GM12864 (cell line): ENCODE results near the gene SMLR1.

Experiments used
- DNase-seq: peaks from one replicate; pipeline ENCODE4 v3.0.0-alpha.2; 2011; ENCODE audit warnings: low read depth
- H3K4me3 ChIP-seq: 2 replicates; pipeline ENCODE4 v1.5.1; 2011; ENCODE audit warnings: mild to moderate bottlenecking, low read depth, low read length, control low read depth
- TF ChIP-seq, protein P1 (sequence below): IDR thresholded peaks from 2 replicates; pipeline ENCODE4 v1.5.1; 2011; ENCODE audit warnings: low read depth, mild to moderate bottlenecking, moderate library complexity, low read length, control low read depth, inconsistent platforms; ENCODE audit errors: missing control alignments

SMLR1 gene

DNA sequence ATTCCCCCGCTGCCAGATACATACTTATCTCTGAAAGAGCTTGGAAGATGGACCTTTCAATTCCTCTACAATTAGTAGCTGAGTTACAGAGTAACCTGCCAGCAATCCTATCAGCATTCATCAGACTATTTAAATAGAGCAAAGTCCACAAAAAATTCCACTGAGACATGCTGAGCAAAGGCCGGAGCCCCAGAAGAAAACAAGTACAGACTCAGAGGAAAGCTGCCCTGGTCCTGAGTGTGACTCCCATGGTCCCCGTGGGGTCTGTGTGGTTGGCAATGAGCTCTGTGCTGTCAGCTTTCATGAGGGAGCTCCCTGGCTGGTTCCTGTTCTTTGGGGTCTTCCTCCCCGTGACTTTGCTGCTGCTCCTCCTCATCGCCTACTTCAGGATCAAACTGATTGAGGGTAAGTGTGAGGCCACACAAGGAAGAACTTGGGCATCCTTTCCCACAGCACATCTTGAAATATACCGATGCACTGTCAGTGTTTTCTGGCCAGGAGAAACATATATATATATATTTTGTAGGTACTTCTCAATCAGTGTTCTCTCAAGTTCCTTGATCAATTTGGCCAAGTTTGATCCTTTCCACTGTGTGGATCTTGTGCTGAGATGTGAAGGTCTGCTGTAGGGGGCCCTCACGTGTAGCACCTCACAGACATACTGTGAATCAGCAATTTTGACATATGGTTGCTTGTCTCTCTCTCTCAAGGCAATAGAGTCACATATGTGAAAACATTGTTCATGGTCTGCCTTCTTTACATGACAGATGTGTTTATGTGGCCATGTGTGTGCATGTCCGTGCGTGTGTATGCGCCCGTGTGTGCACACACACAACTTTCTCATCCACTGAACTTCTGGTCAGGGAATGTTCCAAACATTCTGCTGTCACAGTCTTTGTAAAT is at the start of gene SMLR1:
Gene SMLR1, plus strand, starts transcription at position 160 of the 903 bp plus-strand sequence. Its CDS starts 8 bp downstream, at position 168.
- DNase-seq: no peak
- TF ChIP-seq, protein P1, sequence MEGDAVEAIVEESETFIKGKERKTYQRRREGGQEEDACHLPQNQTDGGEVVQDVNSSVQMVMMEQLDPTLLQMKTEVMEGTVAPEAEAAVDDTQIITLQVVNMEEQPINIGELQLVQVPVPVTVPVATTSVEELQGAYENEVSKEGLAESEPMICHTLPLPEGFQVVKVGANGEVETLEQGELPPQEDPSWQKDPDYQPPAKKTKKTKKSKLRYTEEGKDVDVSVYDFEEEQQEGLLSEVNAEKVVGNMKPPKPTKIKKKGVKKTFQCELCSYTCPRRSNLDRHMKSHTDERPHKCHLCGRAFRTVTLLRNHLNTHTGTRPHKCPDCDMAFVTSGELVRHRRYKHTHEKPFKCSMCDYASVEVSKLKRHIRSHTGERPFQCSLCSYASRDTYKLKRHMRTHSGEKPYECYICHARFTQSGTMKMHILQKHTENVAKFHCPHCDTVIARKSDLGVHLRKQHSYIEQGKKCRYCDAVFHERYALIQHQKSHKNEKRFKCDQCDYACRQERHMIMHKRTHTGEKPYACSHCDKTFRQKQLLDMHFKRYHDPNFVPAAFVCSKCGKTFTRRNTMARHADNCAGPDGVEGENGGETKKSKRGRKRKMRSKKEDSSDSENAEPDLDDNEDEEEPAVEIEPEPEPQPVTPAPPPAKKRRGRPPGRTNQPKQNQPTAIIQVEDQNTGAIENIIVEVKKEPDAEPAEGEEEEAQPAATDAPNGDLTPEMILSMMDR: no peak
- no peak within 1 kb of the TSS for H3K4me3 ChIP-seq

DNA sequence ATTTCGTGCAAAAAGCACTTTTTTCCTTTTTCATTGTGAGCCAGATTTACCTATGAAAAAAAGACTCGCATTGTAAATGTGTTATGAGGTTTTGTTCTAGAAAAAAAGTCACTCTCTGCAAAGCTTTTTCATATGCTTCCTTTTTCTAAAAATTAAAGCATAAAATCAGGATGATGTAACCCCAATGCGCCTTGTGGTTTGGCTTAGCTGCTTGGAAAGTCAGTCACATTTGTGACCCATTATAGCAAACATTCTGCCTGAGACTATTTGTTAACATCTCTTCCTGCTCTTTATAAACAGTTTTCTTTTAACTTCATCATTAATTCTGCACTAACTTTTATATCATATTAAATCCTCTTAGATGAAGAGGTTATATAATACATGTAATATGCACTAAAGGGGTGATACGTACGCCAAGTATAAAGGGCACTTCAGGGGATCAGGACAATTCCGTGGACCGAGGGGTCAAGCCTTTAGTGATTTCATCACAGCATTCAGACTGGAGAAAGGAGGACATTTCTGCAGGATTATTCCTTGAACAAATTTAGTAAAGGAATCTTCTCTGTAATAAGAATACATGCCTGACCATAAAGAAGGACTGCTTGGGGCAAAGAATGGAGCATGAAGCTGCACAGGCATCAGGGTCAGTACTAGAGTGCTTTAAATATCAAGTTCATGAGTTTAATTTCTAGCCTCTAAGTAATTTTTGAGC is 48.1 kb upstream of the SMLR1 start:
- no peak overlapping the region for H3K4me3 ChIP-seq
- TF ChIP-seq, protein P1: no peak
- no peak for DNase-seq

DNA sequence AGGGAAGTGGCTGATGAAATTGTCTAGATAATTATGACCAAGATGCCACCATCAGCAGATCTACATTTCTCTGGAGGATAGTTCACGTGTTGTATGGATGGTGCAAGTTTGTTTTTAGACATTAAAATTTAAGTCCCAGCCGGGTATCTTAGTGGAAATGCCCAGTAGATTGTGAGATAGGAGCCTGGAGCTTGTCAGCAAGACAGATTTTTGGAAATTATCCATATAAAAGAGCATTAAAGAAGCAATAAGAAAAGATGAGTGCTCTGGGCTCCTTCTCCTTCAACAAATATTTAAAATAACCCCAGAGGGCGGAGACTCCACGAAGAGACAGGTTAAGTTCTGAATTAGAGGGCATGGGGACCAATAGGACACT is 47.6 kb upstream of the SMLR1 start:
- TF ChIP-seq, protein P1: no peak
- H3K4me3 ChIP-seq: no peak overlapping the region
- no peak for DNase-seq

DNA sequence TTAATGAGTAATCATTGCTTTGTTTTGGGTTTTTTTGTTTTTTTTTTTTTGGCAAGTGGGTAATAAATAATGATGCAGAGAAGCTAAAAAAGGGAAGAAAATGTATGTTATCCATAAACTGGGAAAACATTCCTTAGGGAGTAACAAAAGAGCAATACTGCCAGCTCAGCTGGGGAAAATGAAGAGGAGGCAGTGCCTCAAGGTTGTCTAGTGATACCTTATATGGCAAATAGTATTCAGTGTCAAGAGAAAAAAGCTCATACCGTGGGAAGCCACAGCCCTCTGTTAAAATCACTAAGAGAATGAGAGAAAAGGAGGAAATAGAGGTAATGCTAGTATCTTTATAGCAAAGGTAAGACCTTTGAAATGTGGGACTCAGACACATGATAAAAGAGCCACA is 47.1 kb upstream of the SMLR1 start:
- H3K4me3 ChIP-seq: no peak overlapping the region
- DNase-seq: no peak
- TF ChIP-seq, protein P1: no peak

DNA sequence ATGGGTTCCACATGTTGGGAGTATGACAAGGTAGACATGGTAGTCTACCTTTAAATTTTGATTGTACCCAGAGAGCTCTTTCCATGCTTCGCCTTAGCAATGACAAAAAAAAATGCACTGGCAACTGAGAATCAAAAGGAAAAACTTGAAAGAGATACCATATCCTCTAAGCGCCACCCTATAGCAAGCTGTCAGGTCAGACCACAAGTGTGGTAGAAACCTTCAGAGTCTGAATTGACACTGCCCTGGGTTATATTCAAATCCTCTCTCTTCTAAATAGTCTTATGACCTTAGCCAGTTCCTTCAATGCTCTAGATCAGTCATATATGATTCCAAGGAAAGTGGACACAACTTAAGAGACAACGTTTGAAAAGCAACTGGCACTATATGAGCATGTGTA is 45.6 kb upstream of the SMLR1 start:
- DNase-seq: no peak
- TF ChIP-seq, protein P1: no peak
- H3K4me3 ChIP-seq: no peak overlapping the region

DNA sequence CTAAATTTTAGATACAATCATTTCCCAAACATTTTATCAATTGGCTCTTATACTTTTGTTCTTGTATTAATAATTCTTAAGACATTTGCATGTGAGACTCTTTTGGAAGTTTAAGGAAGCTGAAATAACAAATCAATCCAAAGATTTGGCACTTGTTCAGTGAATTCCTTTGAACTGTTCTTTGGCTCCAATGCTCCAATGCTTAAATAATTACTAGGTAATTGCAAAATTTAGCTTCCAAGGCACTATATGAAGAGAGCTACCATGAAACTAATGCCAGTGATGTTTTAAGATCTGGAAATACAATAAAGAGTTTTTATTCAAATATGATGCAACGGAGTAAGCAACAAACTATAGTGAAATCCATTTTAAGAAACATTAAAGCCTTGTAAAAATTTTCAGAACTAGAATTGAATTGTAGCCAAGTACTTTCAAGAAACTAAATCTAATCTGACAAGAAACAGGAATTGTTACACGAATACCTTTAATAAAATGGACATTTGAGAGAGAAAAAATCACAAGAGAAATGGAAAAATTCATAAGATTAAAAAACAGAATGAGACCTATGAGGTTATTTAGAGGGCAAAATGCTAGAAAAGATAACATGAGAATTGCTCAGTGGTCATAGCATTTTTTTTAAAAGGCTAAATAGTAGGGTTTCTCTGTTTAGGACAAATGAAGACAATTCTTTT is 43.6 kb upstream of the SMLR1 start:
- TF ChIP-seq, protein P1: no peak
- no peak overlapping the region for H3K4me3 ChIP-seq
- no peak for DNase-seq
